Inferior parietal cortex (tissue), 1 donor: ENCODE data around the gene CERS6.
"Not testable (repeated sequence)": the region's sequence is repeated elsewhere in the genome, so short reads cannot be mapped to it uniquely, and the experiment has no call there.

Source experiments
- DNase-seq: peaks from one replicate; pipeline ENCODE4 v3.0.0-alpha.2; 2016; ENCODE audit errors: extremely low spot score

CERS6 gene

DNA sequence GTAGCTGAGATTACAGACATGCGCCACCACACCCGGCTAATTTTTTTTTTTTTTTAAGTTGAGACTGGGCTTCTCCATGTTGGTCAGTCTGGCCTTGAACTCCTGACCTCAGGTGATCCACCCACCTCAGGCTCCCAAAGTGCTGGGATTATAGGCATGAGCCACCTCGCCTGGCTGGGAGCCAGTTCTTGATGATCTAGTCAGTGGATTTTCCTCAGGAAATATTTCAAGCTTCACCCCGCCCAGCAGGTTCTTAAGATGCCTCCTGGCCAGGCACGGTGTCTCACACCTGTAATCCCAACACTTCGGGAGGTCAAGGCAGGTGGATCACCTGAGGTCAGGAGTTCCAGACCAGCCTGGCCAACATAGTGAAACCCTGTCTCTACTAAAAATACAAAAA lies 312.3 kb downstream of the CERS6 start:
- not testable (repeated sequence) for DNase-seq

DNA sequence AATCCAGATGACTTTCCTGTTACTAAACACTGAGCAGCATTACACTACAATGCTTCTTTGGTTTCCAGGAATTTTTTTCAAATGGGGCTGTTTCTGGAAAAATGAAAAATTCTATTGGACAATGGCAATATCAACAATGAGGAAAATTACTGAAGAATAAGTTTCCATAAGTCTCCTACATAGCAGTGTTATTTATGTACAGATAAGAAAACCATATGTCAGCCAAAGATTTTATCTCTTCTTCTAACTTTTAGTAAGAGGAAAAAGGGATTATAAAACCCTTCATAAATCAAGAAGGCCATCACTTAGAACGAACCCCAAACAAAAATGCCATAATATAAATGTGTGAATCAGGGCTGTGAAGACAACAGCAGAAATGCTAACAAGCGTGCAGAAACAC lies 314.7 kb downstream of the CERS6 start:
- DNase-seq = no peak

DNA sequence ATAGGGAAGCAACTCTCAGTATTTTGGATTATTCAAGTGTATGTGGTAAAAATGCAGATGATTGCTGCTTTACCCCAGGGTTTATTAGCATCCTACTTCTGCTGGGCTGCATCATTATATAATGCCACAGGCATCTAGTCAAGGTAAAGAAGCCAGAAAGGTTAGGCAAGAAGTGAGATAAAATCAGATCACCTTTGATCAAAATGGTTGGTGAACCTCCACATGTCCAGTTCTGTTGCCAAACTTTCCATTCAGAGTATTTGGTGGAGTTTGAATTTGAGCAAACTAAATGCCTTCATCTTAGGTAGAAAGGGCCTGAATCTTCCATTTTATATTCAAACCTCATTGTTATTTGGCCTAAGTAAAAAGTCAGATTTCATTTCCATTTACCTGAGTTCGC lies 316.6 kb downstream of the CERS6 start:
- DNase-seq = no peak

DNA sequence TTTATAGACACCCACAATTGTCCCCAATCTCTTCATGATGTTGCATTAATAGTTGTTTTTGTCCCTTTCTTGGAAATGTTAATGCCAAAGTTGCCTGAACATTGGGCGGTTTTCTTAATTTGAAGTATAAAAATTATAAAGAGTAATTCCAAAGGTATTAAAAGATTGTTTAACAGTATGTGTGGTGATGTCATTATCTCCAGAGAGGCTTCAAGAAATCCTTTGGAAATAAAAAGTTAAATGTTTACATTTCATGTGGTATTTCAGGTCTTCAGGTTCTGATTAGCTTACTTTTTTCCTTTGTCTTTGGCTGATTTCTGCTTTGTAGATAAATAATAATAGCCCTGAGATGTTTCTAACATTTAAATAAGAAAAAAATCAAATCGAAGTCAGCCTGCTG lies 317.1 kb downstream of the CERS6 start:
- DNase-seq = no peak

DNA sequence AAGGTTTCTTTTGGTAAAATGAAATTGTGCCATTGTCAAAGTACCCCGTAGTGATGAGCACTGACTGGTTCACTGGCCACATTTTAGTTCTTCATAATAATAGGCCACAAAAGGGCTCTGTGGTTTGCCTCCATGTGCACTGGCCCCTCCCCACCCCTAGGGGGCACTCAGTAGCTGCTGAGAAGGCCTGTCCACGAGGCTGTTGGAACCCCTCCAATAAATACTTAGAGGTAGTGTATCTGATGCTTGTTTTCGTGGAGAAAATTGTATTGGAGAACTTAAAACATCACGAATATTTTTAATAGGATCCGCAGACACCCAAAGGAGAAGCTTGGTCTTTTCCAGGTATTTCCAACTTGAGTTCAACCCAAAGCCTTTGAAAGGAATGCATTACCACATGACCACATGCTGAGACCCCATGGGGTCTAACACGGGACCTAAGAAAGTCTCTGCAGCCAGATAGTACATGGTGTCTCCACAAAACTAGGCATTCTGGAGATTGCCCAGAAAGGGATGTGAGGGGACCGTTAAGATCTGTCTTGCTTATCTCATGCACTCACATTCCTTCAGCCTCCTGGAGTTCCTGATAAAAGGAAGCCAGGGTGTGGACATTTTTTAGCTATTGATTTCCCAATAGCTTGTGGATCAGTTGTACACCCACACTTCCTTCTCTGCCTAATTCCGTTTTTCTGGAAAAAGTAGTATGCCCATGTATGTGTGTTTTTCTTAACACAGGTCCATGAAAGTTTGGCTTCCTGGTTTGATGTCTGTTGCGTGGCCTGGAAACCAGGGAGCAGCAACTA lies 317.8 kb downstream of the CERS6 start:
- DNase-seq = peak; percentile 63

DNA sequence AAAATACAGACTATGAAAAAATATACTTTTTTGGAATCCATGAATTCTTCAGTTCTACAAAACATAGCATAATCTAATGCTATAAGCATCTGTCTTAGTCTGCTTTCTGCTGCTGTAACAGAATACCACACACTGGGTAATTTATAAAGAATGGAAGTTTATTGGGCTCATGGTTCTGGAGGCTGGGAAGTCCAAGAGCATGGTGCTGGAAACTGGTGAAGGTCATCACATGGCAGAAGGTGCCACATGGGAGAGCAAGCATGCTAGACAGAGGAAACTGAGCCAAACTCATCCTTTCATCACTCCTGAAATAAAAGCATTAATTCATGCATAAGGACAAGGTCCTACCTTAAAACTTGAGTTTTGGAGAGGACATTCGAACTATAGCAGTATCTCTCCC lies 319.8 kb downstream of the CERS6 start:
- no peak for DNase-seq

DNA sequence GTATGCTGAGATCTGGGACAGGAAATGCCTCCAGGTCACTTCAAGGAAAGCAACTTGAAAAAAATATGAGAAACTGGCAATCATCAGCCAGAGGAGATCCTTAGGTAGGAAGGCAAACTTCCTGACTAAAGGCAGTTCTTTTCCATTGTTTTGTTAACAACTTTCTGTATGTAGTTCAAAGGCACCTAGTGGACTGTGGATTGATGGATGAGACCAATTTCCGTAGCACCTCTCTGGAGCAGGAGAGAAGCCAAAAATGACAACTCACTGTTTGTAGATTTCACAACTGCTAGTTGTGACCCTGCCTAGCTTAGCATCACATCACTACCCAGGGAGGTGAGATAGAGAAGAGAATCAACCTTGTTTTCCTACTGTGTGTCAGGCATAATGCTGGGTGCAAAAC lies 324.6 kb downstream of the CERS6 start:
- DNase-seq = no peak

DNA sequence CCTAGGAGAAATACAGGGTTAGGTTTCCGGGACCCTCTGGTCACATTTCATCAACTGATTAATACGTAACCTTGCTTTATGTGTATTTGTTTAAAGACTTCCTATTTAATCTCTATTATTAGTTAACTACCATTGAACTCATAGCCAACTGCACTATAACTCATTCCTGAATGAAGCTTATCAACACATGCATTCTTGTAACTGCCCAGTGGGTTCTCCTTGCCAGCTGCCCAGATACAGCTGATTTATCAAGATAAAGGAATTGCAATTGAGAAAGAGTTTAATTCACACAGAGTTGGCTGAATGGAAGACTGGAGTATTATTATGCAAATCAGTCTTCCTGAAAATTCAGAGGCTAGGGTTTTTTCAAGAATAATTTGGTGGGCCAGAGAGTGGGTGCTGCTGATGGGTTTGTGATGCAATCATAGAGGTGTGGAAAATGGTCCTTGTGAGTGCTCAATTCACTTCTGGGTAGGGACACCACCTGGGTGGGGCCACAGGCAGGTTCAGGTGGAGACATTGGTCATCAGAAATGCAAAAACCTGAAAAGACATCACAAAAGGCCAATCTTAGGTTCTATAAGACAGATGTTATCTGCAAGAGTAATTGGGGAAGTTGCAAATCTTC lies 325.2 kb downstream of the CERS6 start:
- no peak for DNase-seq

DNA sequence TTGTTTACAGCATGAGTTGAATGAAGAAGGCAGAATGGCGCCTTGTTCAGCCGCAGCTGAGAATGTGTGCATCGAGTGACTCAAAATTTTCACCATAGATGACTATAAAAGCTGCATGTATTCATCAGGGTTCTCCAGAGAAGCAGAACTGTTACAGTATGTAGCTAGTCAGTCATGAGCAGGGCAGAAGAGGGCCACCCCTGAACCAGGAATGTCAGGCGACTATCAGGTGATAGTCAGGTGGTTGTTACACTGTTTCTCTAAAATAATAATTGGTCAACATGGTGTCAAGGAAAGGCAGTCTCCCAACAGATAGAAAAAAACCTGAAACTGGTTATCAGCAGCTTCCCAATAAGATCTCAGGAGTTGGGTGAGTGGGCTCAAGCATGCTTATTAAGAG lies 326.2 kb downstream of the CERS6 start:
- DNase-seq = no peak

DNA sequence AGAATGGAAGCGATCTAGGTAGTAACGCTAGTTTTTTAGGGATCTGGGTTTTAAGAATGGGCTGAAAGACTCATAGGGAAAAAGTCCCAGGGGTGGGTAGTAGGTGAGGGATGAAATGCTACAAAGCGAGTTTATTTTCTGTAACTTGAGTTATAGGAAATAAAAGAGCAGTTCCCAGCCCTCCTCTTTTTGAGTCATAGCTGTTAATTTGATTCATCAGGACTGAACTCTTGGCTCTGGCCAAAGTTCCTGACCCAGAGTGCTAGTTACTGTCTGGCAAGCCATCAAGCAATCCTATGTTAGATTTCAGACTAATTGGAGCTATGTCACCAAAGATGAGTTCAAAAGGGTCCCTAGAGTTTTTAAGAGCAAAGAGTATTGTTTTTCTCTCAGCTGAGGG lies 328.9 kb downstream of the CERS6 start:
- DNase-seq = no peak

DNA sequence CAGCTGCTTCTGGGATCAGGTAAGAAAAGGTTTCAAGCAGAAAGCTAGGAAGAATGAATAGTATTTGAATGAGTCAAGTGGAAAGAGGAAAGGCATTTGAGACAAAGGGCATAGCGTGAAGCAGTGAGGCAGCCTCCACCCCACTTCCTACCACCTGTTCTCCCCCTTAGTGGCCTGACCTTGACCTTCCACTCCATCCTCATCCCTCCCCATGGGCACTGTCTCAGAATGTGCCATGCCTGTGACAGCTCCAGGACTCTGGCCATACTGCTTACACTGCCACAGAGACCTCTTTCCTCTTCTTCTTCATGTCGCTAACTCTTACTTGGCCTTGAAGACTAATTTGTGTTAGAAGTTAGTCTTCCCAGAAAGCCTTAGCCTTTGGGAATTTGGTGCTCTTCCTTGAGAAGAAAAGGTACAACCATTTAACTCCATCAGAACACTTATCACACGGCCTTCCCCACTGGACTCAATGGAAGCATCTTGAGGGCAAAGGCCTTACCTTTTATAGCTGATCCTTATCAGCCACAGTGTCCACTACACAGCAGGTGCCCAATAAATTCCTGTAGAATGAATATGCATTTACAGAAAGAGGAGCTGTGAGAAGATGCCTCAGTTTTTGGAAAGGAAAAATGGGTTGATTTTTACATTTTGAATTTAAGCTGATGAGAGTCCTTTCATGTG lies 331.2 kb downstream of the CERS6 start:
- DNase-seq = no peak

DNA sequence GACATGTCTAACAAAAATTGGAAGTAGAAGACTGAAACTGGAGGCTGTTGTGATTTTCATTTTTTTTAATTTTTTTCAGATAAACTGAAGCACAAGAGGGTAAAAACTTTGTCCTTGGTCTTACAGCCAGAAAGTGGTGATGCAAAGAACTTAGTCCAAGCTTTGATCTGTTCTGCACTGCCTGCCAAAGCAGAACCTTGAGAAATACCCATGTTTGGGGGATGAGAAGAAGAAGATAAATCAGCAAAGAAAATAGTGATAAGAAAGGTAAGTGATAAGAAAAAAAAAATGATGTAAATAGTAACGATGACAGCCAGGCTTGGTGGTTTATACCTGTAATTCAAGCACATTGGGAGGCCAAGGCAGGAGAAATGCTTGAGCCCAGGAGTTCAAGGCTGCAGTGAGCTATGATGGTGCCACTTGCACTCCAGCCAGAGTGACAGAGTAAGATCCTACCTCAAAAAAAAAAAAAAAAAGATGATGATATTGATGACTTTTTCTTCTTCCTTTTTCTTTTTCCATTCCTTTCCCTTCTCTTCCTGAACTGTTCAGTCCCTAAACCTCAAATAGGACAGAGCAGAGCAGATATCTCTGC lies 331.8 kb downstream of the CERS6 start:
- no peak for DNase-seq

DNA sequence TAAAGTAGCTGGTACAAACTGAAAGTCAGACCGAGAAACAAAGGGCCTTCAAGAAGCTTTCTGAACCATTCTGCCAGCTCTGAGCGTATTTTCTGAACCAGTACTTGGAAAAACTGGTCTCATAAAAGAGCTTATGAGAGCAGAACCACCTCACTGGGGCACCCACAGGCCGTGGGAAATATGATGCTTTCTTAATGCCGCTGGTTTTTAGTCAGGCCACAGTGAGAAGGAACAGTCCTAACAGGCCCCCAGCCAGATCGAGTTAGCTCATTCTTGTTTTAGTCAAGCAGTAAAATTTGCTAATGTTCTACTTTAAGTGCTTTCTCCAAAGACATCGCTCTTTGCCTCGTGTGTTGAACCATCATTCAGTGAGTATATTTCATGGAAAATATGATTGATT lies 333.7 kb downstream of the CERS6 start:
- no peak for DNase-seq

DNA sequence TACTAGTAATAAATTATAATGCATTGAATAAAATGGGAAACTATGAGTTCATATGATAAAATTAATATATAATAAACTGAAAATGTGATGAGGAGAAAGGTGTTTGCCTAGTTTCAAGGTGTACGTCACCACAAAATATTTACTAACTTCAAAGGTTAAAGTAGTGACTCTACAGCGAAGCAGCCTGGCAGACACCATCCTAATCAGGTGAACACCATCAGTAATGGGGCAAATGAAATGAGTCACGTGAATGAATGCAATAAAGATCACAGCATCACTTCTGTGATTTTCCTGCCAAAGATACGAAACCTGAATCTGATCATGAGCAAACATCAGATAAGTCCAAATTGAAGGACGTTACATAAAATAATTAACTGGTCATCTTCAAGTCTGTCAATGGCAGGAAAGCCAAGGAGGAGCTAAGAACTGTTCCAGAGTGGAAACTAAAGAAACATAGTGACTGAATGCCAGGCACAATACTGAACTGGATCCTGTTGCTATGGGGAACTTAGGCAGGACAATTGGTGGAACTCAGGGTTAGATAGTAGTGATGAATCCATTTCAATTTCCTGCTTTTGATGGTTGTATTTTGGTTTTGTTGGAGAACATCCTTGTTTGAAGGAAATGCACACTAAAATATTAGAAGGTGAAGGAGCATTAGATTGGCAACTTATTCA lies 334.3 kb downstream of the CERS6 start:
- DNase-seq = no peak

DNA sequence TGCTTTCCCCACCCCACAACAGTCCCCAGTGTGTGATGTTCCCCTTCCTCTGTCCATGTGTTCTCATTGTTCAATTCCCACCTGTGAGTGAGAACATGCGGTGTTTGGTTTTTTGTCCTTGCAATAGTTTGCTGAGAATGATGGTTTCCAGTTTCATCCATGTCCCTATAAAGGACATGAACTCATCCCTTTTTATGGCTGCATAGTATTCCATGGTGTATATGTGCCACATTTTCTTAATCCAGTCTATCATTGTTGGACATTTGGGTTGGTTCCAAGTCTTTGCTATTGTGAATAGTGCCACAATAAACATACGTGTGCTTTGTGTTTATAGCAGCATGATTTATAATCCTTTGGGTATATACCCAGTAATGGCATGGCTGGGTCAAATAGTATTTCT lies 335.1 kb downstream of the CERS6 start:
- not testable (repeated sequence) for DNase-seq

DNA sequence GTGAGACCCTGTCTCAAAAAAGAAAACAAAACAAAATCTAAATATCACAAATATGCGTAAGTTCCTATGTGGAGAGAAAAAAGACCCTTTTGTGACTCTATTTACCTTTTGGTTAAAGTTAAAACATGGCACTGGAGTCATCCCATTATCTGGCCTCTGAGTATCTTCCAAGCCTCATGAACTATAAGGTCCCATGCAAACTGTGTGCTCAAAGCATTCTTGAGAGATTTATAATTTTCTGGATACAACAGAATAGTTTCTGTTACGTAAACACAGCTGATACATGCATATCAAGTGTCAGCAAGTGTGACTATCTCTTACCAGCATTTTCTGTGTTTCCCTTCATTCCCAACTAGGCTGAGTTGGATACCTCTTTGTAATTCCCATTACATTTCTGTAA lies 337.5 kb downstream of the CERS6 start:
- no peak for DNase-seq

DNA sequence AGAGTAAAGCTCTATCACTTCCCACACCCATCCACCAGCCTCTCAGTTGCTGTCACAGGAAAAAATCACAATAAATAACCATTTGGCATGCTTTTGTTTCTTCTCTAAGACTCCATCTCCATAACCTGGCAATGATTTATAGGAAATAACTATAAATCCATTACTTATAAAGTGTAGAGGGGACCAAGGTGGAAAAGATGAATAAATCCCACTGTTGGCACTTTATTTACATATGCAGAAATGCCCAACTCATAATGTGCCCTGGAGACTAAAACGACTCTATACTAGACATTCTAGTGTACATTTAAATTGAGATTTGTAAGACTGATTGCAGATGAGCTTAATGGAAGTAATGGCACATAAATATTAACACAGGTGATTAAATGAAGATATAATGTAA lies 338.9 kb downstream of the CERS6 start:
- no peak for DNase-seq

DNA sequence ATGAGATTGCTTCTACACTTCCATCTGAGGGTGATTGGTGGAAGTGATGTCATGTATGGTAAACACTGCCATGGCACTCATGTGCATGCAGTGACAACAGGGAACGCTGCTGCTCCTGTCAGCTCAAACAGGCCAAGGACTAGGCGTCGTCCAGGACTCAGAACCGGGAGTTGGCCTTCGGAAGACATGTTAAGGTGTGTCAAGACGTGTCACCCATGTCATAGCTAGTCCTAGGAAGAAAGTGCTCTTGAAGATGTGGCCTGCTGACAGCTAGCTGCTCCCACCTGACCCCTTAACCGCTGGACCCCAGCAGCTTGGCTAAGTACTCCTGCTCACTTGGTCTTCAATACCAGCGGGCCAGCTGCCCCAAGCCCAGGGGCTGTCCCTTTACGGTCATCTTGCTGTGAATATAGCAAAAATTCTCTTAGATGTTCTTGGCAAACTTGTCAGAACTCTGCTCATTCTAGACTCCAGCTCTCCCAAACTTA lies 340.1 kb downstream of the CERS6 start:
- DNase-seq = no peak

DNA sequence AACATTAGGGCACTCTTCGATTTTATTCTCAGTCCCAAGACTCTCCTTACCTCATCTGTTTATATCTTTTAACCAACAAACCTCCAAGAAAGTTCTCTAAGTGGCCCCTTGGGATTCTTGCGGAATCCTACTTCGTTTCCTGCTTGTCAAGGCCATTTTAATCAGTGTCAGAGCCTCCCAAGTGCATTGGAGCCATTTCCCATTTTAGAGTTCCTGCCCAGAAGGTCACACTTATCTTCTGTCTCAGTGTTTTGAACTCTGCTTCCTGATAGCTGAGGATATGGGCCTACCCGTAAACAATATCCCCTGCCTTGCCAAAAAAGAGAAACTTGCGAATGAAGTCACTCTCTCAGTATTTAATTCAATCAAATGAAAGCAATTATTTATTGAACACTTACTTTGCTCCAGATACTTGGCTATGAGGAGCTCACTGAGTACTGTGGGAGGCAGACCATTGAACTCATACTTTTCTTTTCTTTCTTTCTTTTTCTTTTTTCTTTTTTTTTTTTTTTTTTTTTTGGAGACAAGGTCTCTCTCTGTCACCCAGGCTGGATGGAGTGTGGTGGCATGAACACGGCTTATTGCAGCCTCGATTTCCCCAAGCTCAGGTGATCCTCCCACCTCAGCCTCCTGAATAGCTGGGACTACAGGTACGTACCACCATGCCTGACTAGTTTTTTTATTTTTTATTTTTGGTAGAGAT lies 340.7 kb downstream of the CERS6 start:
- DNase-seq = no peak

DNA sequence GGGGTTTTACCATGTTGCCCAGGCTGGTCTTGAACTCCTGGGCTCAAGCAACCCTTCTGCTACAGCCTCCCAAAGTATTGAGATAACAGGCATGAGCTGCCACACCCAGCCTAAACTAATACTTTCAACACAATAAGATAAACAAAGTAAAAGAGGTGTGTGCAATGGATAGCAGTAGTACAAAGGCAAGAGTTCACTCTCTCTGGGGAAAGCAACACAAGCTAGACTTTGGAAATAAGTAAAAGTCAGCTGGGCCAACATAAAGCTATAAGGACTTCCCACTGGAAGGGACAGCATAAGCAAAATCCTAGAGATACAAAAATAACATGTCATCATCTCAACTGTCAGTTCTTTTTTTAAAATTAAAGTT lies 341.2 kb downstream of the CERS6 start:
- no peak for DNase-seq
